Cardiac fibroblast (primary cell): ENCODE results near the gene ERI3.

Source experiments
- DNase-seq, 2 donors: peaks; one replicate each; pipeline versions ENCODE4 v3.0.0 to v3.0.0-alpha.2; 2010; ENCODE audit warnings: low read depth in 2 of 2
- H3K4me3 ChIP-seq, 2 donors: replicated peaks in 1 of 2; 1 replicate in 1 of 2; 2 replicates in 1 of 2; pipeline ENCODE4 v1.5.1; 2011; ENCODE audit warnings: low read depth in 2 of 2, low read length in 2 of 2, mild to moderate bottlenecking in 2 of 2, moderate library complexity in 1 of 2
- TF ChIP-seq, protein P1 (sequence below): IDR thresholded peaks from one replicate; pipeline ENCODE4 v1.5.1; 2011; ENCODE audit warnings: low read depth, mild to moderate bottlenecking, low read length, inconsistent platforms

Gene ERI3

DNA sequence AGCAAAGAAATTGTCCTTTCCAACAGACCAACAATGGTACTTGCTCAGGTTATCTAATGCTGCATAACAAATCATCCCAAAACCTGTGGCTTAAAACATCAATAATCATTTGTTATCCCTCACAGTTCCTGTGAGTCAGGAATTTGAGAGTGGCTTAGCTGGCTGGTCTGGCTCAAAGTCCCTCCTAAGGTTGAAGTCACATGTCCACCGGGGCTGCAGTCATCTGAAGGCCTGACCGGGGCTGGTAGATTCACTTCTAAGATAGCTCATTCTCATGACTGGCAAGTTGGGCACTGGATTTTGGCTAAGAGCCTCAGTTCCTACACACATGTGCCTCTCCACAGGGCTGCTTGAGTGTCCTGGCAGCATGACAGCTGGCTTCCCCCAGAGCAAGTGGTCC, 16.9 kb downstream of the ERI3 start:
- H3K4me3 ChIP-seq: no peak overlapping the region
- TF ChIP-seq, protein P1, sequence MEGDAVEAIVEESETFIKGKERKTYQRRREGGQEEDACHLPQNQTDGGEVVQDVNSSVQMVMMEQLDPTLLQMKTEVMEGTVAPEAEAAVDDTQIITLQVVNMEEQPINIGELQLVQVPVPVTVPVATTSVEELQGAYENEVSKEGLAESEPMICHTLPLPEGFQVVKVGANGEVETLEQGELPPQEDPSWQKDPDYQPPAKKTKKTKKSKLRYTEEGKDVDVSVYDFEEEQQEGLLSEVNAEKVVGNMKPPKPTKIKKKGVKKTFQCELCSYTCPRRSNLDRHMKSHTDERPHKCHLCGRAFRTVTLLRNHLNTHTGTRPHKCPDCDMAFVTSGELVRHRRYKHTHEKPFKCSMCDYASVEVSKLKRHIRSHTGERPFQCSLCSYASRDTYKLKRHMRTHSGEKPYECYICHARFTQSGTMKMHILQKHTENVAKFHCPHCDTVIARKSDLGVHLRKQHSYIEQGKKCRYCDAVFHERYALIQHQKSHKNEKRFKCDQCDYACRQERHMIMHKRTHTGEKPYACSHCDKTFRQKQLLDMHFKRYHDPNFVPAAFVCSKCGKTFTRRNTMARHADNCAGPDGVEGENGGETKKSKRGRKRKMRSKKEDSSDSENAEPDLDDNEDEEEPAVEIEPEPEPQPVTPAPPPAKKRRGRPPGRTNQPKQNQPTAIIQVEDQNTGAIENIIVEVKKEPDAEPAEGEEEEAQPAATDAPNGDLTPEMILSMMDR: no peak
- DNase-seq: no peak

- TF ChIP-seq, protein P1: no peak
- no peak for DNase-seq
These were observed 18.4 kb downstream of the ERI3 start for GRCh38 chr1:44336668-44337067.

GRCh38 chr1:44334968-44335367, 20.1 kb downstream of the ERI3 start:
- no peak for DNase-seq
- H3K4me3 ChIP-seq: no peak overlapping the region
- TF ChIP-seq, protein P1: no peak

More at GRCh38 chr1:44336668-44337067, 18.4 kb downstream of the ERI3 start:
- no peak overlapping the region for H3K4me3 ChIP-seq

GRCh38 chr1:44333376-44333775, 21.7 kb downstream of the ERI3 start:
- no peak for DNase-seq

GRCh38 chr1:44332505-44332904, 22.6 kb downstream of the ERI3 start:
- DNase-seq: no peak
- H3K4me3 ChIP-seq: no peak overlapping the region
- TF ChIP-seq, protein P1: no peak

More at GRCh38 chr1:44333376-44333775, 21.7 kb downstream of the ERI3 start:
- TF ChIP-seq, protein P1: no peak
- H3K4me3 ChIP-seq: no peak overlapping the region

- DNase-seq: no peak
- TF ChIP-seq, protein P1: no peak
- no peak overlapping the region for H3K4me3 ChIP-seq
These were observed 24.1 kb downstream of the ERI3 start for GRCh38 chr1:44330935-44331334.
